GM23248 (cell line): ENCODE results near the gene NAV2.

ENCODE experiments used
- EZH2 ChIP-seq: fragments of 200-600 bp; sonication (generic); IDR thresholded peaks from 2 replicates; pipeline ENCODE4 v1.6.1; 2018; ENCODE audit warnings: antibody characterized with exemption, mild to moderate bottlenecking; ENCODE audit not compliant: insufficient read depth, poor library complexity, severe bottlenecking
- EZH2phosphoT487 ChIP-seq: fragments of 200-600 bp; sonication (generic); IDR thresholded peaks from 2 replicates; pipeline ENCODE4 v1.6.1; 2018; ENCODE audit warnings: antibody characterized with exemption, moderate library complexity, mild to moderate bottlenecking, low read depth; ENCODE audit not compliant: insufficient read depth

DNA sequence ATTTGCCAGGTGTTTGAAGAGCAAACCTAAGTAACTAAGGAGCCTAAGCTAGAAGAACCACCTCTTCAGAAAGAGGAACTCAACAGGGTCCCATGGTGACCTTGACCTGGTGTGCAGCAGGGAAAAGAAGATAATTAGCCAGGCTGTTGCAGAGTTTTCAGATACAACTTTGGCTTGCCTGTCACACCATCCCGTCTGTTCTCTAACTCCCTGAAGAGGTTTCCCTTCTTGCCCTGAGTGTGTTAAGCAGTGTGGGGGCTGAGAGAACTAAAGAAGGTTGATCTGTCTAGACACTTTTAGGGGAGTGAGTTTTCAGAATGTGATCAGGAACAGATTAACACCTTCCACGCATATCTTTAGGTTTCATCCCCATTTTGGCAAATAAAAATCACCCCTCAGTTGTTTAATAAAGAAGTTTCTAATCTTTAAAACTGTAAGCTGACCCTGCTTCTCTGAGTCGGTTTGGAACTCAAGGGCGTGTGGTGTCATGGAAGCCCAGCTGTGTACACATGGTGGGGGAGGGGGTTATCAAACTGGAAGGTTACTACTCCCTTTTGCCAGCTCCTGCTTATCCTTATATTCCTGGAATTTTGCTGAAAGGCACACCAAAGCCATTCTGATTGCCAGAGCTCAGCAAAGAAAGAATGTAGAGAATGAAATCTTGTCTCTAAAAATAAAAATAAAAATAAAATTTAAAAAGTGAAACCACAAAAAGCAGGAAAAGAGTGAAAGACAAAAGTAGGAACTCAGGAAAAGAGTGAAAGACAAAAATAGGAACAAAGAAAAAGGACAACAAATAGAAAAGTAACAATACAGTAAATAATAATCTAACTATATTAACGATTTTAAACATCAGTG is 377.4 kb downstream of the NAV2 start:
- no peak for TF ChIP-seq EZH2phosphoT487
- TF ChIP-seq EZH2 = no peak
